KOPT-K1 (cell line): ENCODE data around the gene MYZAP.

Experiments
- H3K27ac ChIP-seq: fragments of 200-600 bp; sonication (generic); 2 replicates; pipeline ENCODE4 v1.5.1; 2016; ENCODE audit warnings: antibody characterized with exemption, mild to moderate bottlenecking, low read depth, low read length; ENCODE audit not compliant: poor library complexity, severe bottlenecking
- H3K36me3 ChIP-seq: fragments of 200-600 bp; sonication (generic); 2 replicates; pipeline ENCODE4 v1.5.1; 2017; ENCODE audit warnings: antibody characterized with exemption, mild to moderate bottlenecking, low read length, moderate library complexity; ENCODE audit not compliant: insufficient read depth
- H3K9me3 ChIP-seq: fragments of 200-600 bp; sonication (generic); 2 replicates; pipeline ENCODE4 v1.5.1; 2017; ENCODE audit warnings: antibody characterized with exemption, low read length, mild to moderate bottlenecking; ENCODE audit not compliant: insufficient read depth, poor library complexity, severe bottlenecking

The MYZAP gene

GRCh38 chr15:57691082-57691481, 99.4 kb downstream of the MYZAP start:
- no peak overlapping the region for H3K27ac ChIP-seq
- no peaks in the 10 kb centered on the region for H3K9me3 ChIP-seq
- H3K36me3 ChIP-seq: no peaks in the 10 kb centered on the region

- H3K9me3 ChIP-seq: no peaks in the 10 kb centered on the region
- H3K36me3 ChIP-seq: no peaks in the 10 kb centered on the region
- H3K27ac ChIP-seq: no peak overlapping the region
These were observed 101.0 kb downstream of the MYZAP start for GRCh38 chr15:57692709-57693108.

GRCh38 chr15:57694279-57694678, 102.6 kb downstream of the MYZAP start:
- H3K36me3 ChIP-seq: no peaks in the 10 kb centered on the region
- H3K27ac ChIP-seq: no peak overlapping the region
- H3K9me3 ChIP-seq: no peaks in the 10 kb centered on the region

- Histone ChIP-seq H3K9me3 (no peaks in the 10 kb centered on the region), H3K27ac (no peak overlapping the region), H3K36me3 (no peaks in the 10 kb centered on the region)
These were observed 104.4 kb downstream of the MYZAP start for GRCh38 chr15:57696146-57696545.

- H3K27ac ChIP-seq: no peak overlapping the region
- H3K9me3 ChIP-seq: no peaks in the 10 kb centered on the region
- H3K36me3 ChIP-seq: no peaks in the 10 kb centered on the region
These were observed 105.9 kb downstream of the MYZAP start for GRCh38 chr15:57697588-57697987.

GRCh38 chr15:57698243-57698642, 106.5 kb downstream of the MYZAP start:
- Histone ChIP-seq H3K36me3 (no peaks in the 10 kb centered on the region), H3K9me3 (no peaks in the 10 kb centered on the region), H3K27ac (no peak overlapping the region)

- H3K9me3 ChIP-seq: no peaks in the 10 kb centered on the region
- no peaks in the 10 kb centered on the region for H3K36me3 ChIP-seq
- no peak overlapping the region for H3K27ac ChIP-seq
These were observed 107.3 kb downstream of the MYZAP start for GRCh38 chr15:57698991-57699390.

- no peak overlapping the region for H3K27ac ChIP-seq
- no peaks in the 10 kb centered on the region; the same call in 1 of the 2 replicates for H3K36me3 ChIP-seq
- no peaks in the 10 kb centered on the region for H3K9me3 ChIP-seq
These were observed 111.7 kb downstream of the MYZAP start for GRCh38 chr15:57703387-57703786.

GRCh38 chr15:57704441-57704840, 112.7 kb downstream of the MYZAP start:
- H3K36me3 ChIP-seq: peaks cover 10% of the 10 kb centered on the region
- no peak overlapping the region for H3K27ac ChIP-seq
- H3K9me3 ChIP-seq: no peaks in the 10 kb centered on the region

- peak overlapping the region; percentile 92 for H3K27ac ChIP-seq
- H3K36me3 ChIP-seq: peaks cover 24% of the 10 kb centered on the region
- no peaks in the 10 kb centered on the region for H3K9me3 ChIP-seq
These were observed 114.2 kb downstream of the MYZAP start for GRCh38 chr15:57705746-57706404.

GRCh38 chr15:57706405-57707209, 114.9 kb downstream of the MYZAP start, which contains the start of gene POLR2M:
POLR2M (plus strand) TSS chr15:57706714; CDS start chr15:57706843, 129 bp downstream.
- Histone ChIP-seq H3K36me3 (peaks cover 32% of the 10 kb centered on the region), H3K27ac (peak within 1 kb of the TSS; percentile 92), H3K9me3 (no peaks in the 10 kb centered on the region)

- Histone ChIP-seq H3K36me3 (peaks cover 46% of the 10 kb centered on the region), H3K9me3 (no peaks in the 10 kb centered on the region), H3K27ac (peak overlapping the region; percentile 92)
These were observed 116.3 kb downstream of the MYZAP start for GRCh38 chr15:57708047-57708446.

GRCh38 chr15:57718309-57718708, 126.6 kb downstream of the MYZAP start:
- no peaks in the 10 kb centered on the region for H3K9me3 ChIP-seq
- H3K27ac ChIP-seq: no peak overlapping the region
- H3K36me3 ChIP-seq: peaks cover 54% of the 10 kb centered on the region

GRCh38 chr15:57720867-57721266, 129.2 kb downstream of the MYZAP start:
- H3K9me3 ChIP-seq: no peaks in the 10 kb centered on the region
- no peak overlapping the region for H3K27ac ChIP-seq
- peaks cover 34% of the 10 kb centered on the region for H3K36me3 ChIP-seq

- no peaks in the 10 kb centered on the region for H3K9me3 ChIP-seq
- H3K27ac ChIP-seq: no peak overlapping the region
- no peaks in the 10 kb centered on the region for H3K36me3 ChIP-seq
These were observed 134.7 kb downstream of the MYZAP start for GRCh38 chr15:57726411-57726810.

GRCh38 chr15:57727031-57727430, 135.3 kb downstream of the MYZAP start:
- Histone ChIP-seq H3K36me3 (no peaks in the 10 kb centered on the region), H3K27ac (no peak overlapping the region), H3K9me3 (no peaks in the 10 kb centered on the region)
